Osteoblast (primary cell): ENCODE data around the gene GSG1L2. TPM values are rescaled to one million over a fixed set of nuclear protein-coding genes. Genes with fewer than 3 reads are reported as not detected.

Experiments used
- DNase-seq: peaks from one replicate; pipeline ENCODE4 v3.0.0; 2011; ENCODE audit warnings: low spot score, mixed read lengths; ENCODE audit not compliant: insufficient read length; ENCODE audit errors: missing footprints
- H2AFZ ChIP-seq: 2 replicates; pipeline ENCODE4 v1.6.0; 2011; ENCODE audit warnings: mild to moderate bottlenecking, low read length
- H3K27ac ChIP-seq: 2 replicates; pipeline ENCODE4 v1.5.1; 2011; ENCODE audit warnings: mild to moderate bottlenecking, low read depth, low read length, moderate library complexity
- H3K27me3 ChIP-seq: 2 replicates; pipeline ENCODE4 v1.6.0; 2012; ENCODE audit warnings: mild to moderate bottlenecking, control low read depth, inconsistent platforms, low read length, moderate library complexity; ENCODE audit not compliant: insufficient read depth
- H3K36me3 ChIP-seq: 2 replicates; pipeline ENCODE4 v1.5.1; 2011; ENCODE audit warnings: mild to moderate bottlenecking, low read length, control low read depth, moderate library complexity; ENCODE audit not compliant: insufficient read depth
- H3K4me1 ChIP-seq: 2 replicates; pipeline ENCODE4 v1.5.1; 2011; ENCODE audit warnings: mild to moderate bottlenecking, low read length, control low read depth, moderate library complexity; ENCODE audit not compliant: insufficient read depth
- H3K4me2 ChIP-seq: 2 replicates; pipeline ENCODE4 v1.6.0; 2011; ENCODE audit warnings: mild to moderate bottlenecking, low read length; ENCODE audit not compliant: insufficient read depth
- H3K4me3 ChIP-seq: fragments of 200-600 bp; sonication (generic); 3 replicates; pipeline ENCODE4 v1.5.1; 2012; ENCODE audit warnings: mild to moderate bottlenecking, low read length, inconsistent platforms; ENCODE audit not compliant: insufficient read depth
- H3K79me2 ChIP-seq: 2 replicates; pipeline ENCODE4 v1.6.0; 2012; ENCODE audit warnings: mild to moderate bottlenecking, low read length, control low read depth, inconsistent platforms; ENCODE audit not compliant: insufficient read depth
- H3K9me3 ChIP-seq: 2 replicates; pipeline ENCODE4 v1.5.1; 2011; ENCODE audit warnings: low read depth, low read length, control low read depth
- H4K20me1 ChIP-seq: 2 replicates; pipeline ENCODE4 v1.6.0; 2012; ENCODE audit warnings: mild to moderate bottlenecking, low read length, control low read depth; ENCODE audit not compliant: insufficient read depth
- total RNA-seq: library from RNA; depleted of rRNA; stranded (reverse); fragments of >200 nt; gene quantifications from 2 replicates; pipeline ENCODE4 v1.2.3, GENCODE V29; 2012
- TF ChIP-seq, protein P1 (sequence below): IDR thresholded peaks from 2 replicates; pipeline ENCODE4 v1.5.1; 2011; ENCODE audit warnings: mild to moderate bottlenecking, low read depth, low read length, moderate library complexity; ENCODE audit errors: extremely low read depth

Gene GSG1L2
- total RNA-seq, 1 donor: not detected

DNA sequence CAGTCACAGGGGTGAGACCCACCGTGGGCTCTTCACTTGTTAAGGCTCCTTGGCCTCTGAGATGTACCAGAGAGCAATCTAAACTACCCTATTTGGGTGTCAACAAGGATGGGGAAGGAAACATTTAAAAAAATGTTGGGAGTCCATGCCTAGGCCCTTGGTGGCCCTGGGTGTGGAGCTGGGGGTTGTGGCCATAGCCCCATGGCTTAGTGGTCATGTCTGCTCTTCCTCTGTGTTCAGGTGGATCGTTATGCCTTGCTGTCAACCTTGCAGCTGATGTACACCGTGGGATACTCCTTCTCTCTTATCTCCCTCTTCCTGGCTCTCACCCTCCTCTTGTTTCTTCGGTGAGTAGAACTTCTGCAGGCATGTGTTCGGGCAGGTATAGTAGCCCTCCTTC, 32.4 kb upstream of the GSG1L2 start:
- TF ChIP-seq, protein P1, sequence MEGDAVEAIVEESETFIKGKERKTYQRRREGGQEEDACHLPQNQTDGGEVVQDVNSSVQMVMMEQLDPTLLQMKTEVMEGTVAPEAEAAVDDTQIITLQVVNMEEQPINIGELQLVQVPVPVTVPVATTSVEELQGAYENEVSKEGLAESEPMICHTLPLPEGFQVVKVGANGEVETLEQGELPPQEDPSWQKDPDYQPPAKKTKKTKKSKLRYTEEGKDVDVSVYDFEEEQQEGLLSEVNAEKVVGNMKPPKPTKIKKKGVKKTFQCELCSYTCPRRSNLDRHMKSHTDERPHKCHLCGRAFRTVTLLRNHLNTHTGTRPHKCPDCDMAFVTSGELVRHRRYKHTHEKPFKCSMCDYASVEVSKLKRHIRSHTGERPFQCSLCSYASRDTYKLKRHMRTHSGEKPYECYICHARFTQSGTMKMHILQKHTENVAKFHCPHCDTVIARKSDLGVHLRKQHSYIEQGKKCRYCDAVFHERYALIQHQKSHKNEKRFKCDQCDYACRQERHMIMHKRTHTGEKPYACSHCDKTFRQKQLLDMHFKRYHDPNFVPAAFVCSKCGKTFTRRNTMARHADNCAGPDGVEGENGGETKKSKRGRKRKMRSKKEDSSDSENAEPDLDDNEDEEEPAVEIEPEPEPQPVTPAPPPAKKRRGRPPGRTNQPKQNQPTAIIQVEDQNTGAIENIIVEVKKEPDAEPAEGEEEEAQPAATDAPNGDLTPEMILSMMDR: no peak
- no peak overlapping the region for H3K27ac ChIP-seq
- H3K4me1 ChIP-seq: no peaks in the 10 kb centered on the region
- H3K4me2 ChIP-seq: no peak overlapping the region
- no peak overlapping the region for H2AFZ ChIP-seq
- H3K9me3 ChIP-seq: no peaks in the 10 kb centered on the region
- no peaks in the 10 kb centered on the region for H3K79me2 ChIP-seq
- H3K27me3 ChIP-seq: no peaks in the 10 kb centered on the region
- H4K20me1 ChIP-seq: no peaks in the 10 kb centered on the region
- no peak for DNase-seq
- H3K36me3 ChIP-seq: no peaks in the 10 kb centered on the region
- H3K4me3 ChIP-seq: no peak overlapping the region

GRCh38 chr17:9850151-9850550, 28.3 kb upstream of the GSG1L2 start:
- Histone ChIP-seq H3K27ac (no peak overlapping the region), H3K9me3 (no peaks in the 10 kb centered on the region), H3K4me2 (no peak overlapping the region), H2AFZ (no peak overlapping the region), H4K20me1 (no peaks in the 10 kb centered on the region), H3K79me2 (no peaks in the 10 kb centered on the region), H3K4me3 (no peak overlapping the region), H3K27me3 (no peaks in the 10 kb centered on the region), H3K36me3 (no peaks in the 10 kb centered on the region), H3K4me1 (no peaks in the 10 kb centered on the region)
- no peak for DNase-seq
- TF ChIP-seq, protein P1: no peak

- Histone ChIP-seq H3K36me3 (no peaks in the 10 kb centered on the region), H2AFZ (no peak overlapping the region), H3K4me2 (no peak overlapping the region), H4K20me1 (no peaks in the 10 kb centered on the region), H3K79me2 (no peaks in the 10 kb centered on the region), H3K4me3 (no peak overlapping the region), H3K9me3 (no peaks in the 10 kb centered on the region), H3K27ac (no peak overlapping the region), H3K27me3 (no peaks in the 10 kb centered on the region), H3K4me1 (peaks cover 8% of the 10 kb centered on the region)
- DNase-seq: no peak
- TF ChIP-seq, protein P1: no peak
Measured at GRCh38 chr17:9845306-9845705, 23.4 kb upstream of the GSG1L2 start.

GRCh38 chr17:9844153-9844552, 22.3 kb upstream of the GSG1L2 start:
- TF ChIP-seq, protein P1: no peak
- DNase-seq: no peak
- H3K9me3 ChIP-seq: no peaks in the 10 kb centered on the region
- no peaks in the 10 kb centered on the region for H3K36me3 ChIP-seq
- no peak overlapping the region for H3K4me2 ChIP-seq
- no peaks in the 10 kb centered on the region for H3K79me2 ChIP-seq
- no peaks in the 10 kb centered on the region for H4K20me1 ChIP-seq
- H3K4me3 ChIP-seq: no peak overlapping the region
- H3K27ac ChIP-seq: no peak overlapping the region
- no peaks in the 10 kb centered on the region for H3K27me3 ChIP-seq
- H2AFZ ChIP-seq: no peak overlapping the region
- H3K4me1 ChIP-seq: peaks cover 8% of the 10 kb centered on the region
